ENCODE results near the gene MYL2.
A peak's percentile ranks its signal among the peaks of the same experiment; 100 is the strongest.
"Not testable (repeated sequence)": the region's sequence is repeated elsewhere in the genome, so short reads cannot be mapped to it uniquely, and the experiment has no call there.

Gene MYL2

GRCh38 chr12:110920324-110920910 is at the start of gene MYL2:
Gene MYL2, minus strand, starts transcription at chr12:110920579. Its CDS starts 50 bp downstream, at chr12:110920529.
- DNase-seq = no peak

- DNase-seq = peak; percentile 87
Observed at GRCh38 chr12:110966081-110966760, 45.8 kb upstream of the MYL2 start.

- DNase-seq = no peak
Observed at GRCh38 chr12:110965574-110965973, 45.2 kb upstream of the MYL2 start.

- no peak for DNase-seq
Observed at GRCh38 chr12:110960795-110961194, 40.4 kb upstream of the MYL2 start.

- DNase-seq = no peak
Observed at GRCh38 chr12:110957652-110958051, 37.3 kb upstream of the MYL2 start.

- no peak for DNase-seq
Observed at GRCh38 chr12:110957159-110957558, 36.8 kb upstream of the MYL2 start.

GRCh38 chr12:110950867-110951266 is 30.5 kb upstream of the MYL2 start:
- DNase-seq = not testable (repeated sequence)

- DNase-seq = not testable (repeated sequence)
Observed at GRCh38 chr12:110950466-110950865, 30.1 kb upstream of the MYL2 start.

- no peak for DNase-seq
Observed at GRCh38 chr12:110948041-110948440, 27.7 kb upstream of the MYL2 start.

GRCh38 chr12:110943373-110943772 is 23.0 kb upstream of the MYL2 start:
- DNase-seq = no peak

- DNase-seq = no peak
Observed at GRCh38 chr12:110941391-110941790, 21.0 kb upstream of the MYL2 start.

- peak; percentile 12 for DNase-seq
Observed at GRCh38 chr12:110940933-110941332, 20.6 kb upstream of the MYL2 start.

GRCh38 chr12:110940296-110940695 is 19.9 kb upstream of the MYL2 start:
- no peak for DNase-seq

GRCh38 chr12:110937104-110937641 is 16.8 kb upstream of the MYL2 start:
- peak; percentile 24 for DNase-seq

GRCh38 chr12:110936367-110937103 is 16.2 kb upstream of the MYL2 start:
- no peak for DNase-seq

GRCh38 chr12:110935588-110935987 is 15.2 kb upstream of the MYL2 start:
- DNase-seq = no peak

GRCh38 chr12:110934093-110934852 is 13.9 kb upstream of the MYL2 start:
- DNase-seq = no peak

GRCh38 chr12:110933326-110933974 is 13.1 kb upstream of the MYL2 start:
- no peak for DNase-seq

- no peak for DNase-seq
Observed at GRCh38 chr12:110932046-110932445, 11.7 kb upstream of the MYL2 start.

- no peak for DNase-seq
Observed at GRCh38 chr12:110931315-110931728, 10.9 kb upstream of the MYL2 start.

- no peak for DNase-seq
Observed at GRCh38 chr12:110930348-110931314, 10.3 kb upstream of the MYL2 start.
